A673 (cell line): ENCODE measurements around the gene LDB2. TPM values are rescaled to one million over a fixed set of nuclear protein-coding genes. Genes with fewer than 3 reads are reported as not detected.

Experiments used
- BruUV-seq: library from RNA; stranded (reverse); fragments of 400-500 nt; replicated peaks from 2 replicates; lab custom pipeline; 2021; lab: Mats Ljungman, UMichigan
- CTCF ChIA-PET: fragments of 300-600 bp; sonication (Branson Sonifier 250); formaldehyde crosslinking; loops from one replicate; lab custom pipeline; 2022; ENCODE audit warnings: antibody characterized with exemption; lab: Charles Lee
- POLR2A ChIA-PET: fragments of 300-600 bp; sonication (Branson Sonifier 250); formaldehyde crosslinking; loops from one replicate; lab custom pipeline; 2022; ENCODE audit warnings: antibody characterized with exemption; ENCODE audit not compliant: low non-redundant PET; lab: Charles Lee
- DNase-seq: peaks from one replicate; pipeline ENCODE4 v3.0.0-alpha.2; 2015; ENCODE audit warnings: low spot score
- H3K27ac ChIP-seq: fragments of 200-600 bp; sonication (generic); 2 replicates; pipeline ENCODE4 v1.5.1; 2016; ENCODE audit warnings: mixed run types, low read depth, mild to moderate bottlenecking, mixed read lengths, antibody characterized with exemption, low read length; ENCODE audit not compliant: poor library complexity, severe bottlenecking
- H3K27me3 ChIP-seq: fragments of 200-600 bp; sonication (generic); replicated peaks from 2 replicates; pipeline ENCODE4 v1.6.1; 2017; ENCODE audit warnings: mixed run types, low read depth, mild to moderate bottlenecking, mixed read lengths, antibody characterized with exemption, low read length; ENCODE audit not compliant: insufficient read depth, poor library complexity
- H3K36me3 ChIP-seq: fragments of 200-600 bp; sonication (generic); 2 replicates; pipeline ENCODE4 v1.6.1; 2016; ENCODE audit warnings: mixed run types, mild to moderate bottlenecking, mixed read lengths, antibody characterized with exemption, low read length; ENCODE audit not compliant: insufficient read depth, poor library complexity, severe bottlenecking
- H3K4me1 ChIP-seq: fragments of 200-600 bp; sonication (generic); 2 replicates; pipeline ENCODE4 v1.6.1; 2017; ENCODE audit warnings: mixed run types, mild to moderate bottlenecking, mixed read lengths, antibody characterized with exemption, low read length; ENCODE audit not compliant: insufficient read depth, poor library complexity, severe bottlenecking
- H3K4me3 ChIP-seq: fragments of 200-600 bp; sonication (generic); 2 replicates; pipeline ENCODE4 v1.5.1; 2016; ENCODE audit warnings: low read depth, mixed run types, mild to moderate bottlenecking, mixed read lengths, low read length; ENCODE audit not compliant: poor library complexity, severe bottlenecking
- H3K9me3 ChIP-seq: fragments of 200-600 bp; sonication (generic); 2 replicates; pipeline ENCODE4 v1.6.1; 2016; ENCODE audit warnings: mixed run types, low read depth, mild to moderate bottlenecking, mixed read lengths, antibody characterized with exemption, low read length; ENCODE audit not compliant: poor library complexity, severe bottlenecking
- CTCF ChIP-seq: fragments of 300-800, 200-600 bp; sonication (generic); conservative IDR thresholded peaks from 2 replicates; pipeline ENCODE4 v1.5.1; 2017; ENCODE audit warnings: low read depth, mild to moderate bottlenecking, antibody characterized with exemption, low read length, moderate library complexity, mixed read lengths
- EZH2 ChIP-seq: fragments of 200-600 bp; sonication (generic); IDR thresholded peaks from 2 replicates; pipeline ENCODE4 v1.6.1; 2017; ENCODE audit warnings: borderline replicate concordance, low read depth, mild to moderate bottlenecking, mixed read lengths, antibody characterized with exemption, low read length; ENCODE audit not compliant: poor library complexity, severe bottlenecking
- intact Hi-C: fragments of 100-400 bp; cut with micrococcal nuclease; formaldehyde crosslinking; loops from one replicate; pipeline ENCODE4 v1.10.0; 2022; ENCODE audit not compliant: unreplicated experiment
- total RNA-seq: library from RNA; stranded (reverse); gene quantifications from 2 replicates; pipeline ENCODE4 v1.2.3, GENCODE V29; 2021

LDB2 gene
- total RNA-seq, 1 experiment from 2014 or later: 47.4 TPM

- TF ChIP-seq CTCF (no peak), EZH2 (no peak)
- Histone ChIP-seq H3K4me1 (peaks cover 12% of the 10 kb centered on the region), H3K27me3 (no peaks in the 10 kb centered on the region), H3K9me3 (no peaks in the 10 kb centered on the region), H3K36me3 (peaks cover 10% of the 10 kb centered on the region), H3K27ac (no peak overlapping the region), H3K4me3 (no peak overlapping the region)
- DNase-seq: no peak
- ChIA-PET CTCF (no interaction called here), POLR2A (no interaction called here)
- intact Hi-C loops: no loop called here
- BruUV-seq: no TSS peak
These were observed 10.6 kb downstream of the LDB2 start for GRCh38 chr4:16887887-16888286.

- Histone ChIP-seq H3K36me3 (peaks cover 14% of the 10 kb centered on the region), H3K4me1 (no peaks in the 10 kb centered on the region), H3K4me3 (no peak overlapping the region), H3K9me3 (no peaks in the 10 kb centered on the region), H3K27ac (no peak overlapping the region), H3K27me3 (no peaks in the 10 kb centered on the region)
- DNase-seq: peak; percentile 23
- TF ChIP-seq CTCF (peak; percentile 36; the same call in 1 of the 2 replicates), EZH2 (no peak)
- ChIA-PET CTCF (no interaction called here), POLR2A (no interaction called here)
- intact Hi-C loops: no loop called here
- BruUV-seq: no TSS peak
These were observed 13.6 kb downstream of the LDB2 start for GRCh38 chr4:16884673-16885460.

- intact Hi-C loops: no loop called here
- no peak overlapping the region for H3K27ac ChIP-seq
These were observed 14.6 kb downstream of the LDB2 start for GRCh38 chr4:16883806-16884205.

More at GRCh38 chr4:16883806-16884205, 14.6 kb downstream of the LDB2 start:
- no peak for DNase-seq
- ChIA-PET POLR2A (interaction anchor here (0.6 kb wide), 1 partner anchor 12 kb away, joined by 3 read pairs; no protein-coding TSS in a partner anchor), CTCF (no interaction called here)
- Histone ChIP-seq H3K36me3 (peaks cover 14% of the 10 kb centered on the region), H3K9me3 (no peaks in the 10 kb centered on the region), H3K27me3 (no peaks in the 10 kb centered on the region), H3K4me3 (no peak overlapping the region), H3K4me1 (no peaks in the 10 kb centered on the region)
- no TSS peak for BruUV-seq
- TF ChIP-seq CTCF (no peak), EZH2 (no peak)
